Retinal pigment epithelial cell (primary cell): ENCODE results near the gene MDM4.

Experiments
- DNase-seq: peaks from one replicate; pipeline ENCODE4 v3.0.0-alpha.2; 2010; ENCODE audit warnings: low read depth
- H3K4me3 ChIP-seq: 2 replicates; pipeline ENCODE4 v1.5.1; 2011; ENCODE audit warnings: mild to moderate bottlenecking, low read length, control low read depth, moderate library complexity
- TF ChIP-seq, protein P1 (sequence below): conservative IDR thresholded peaks from 2 replicates; pipeline ENCODE4 v1.5.1; 2011; ENCODE audit warnings: low read depth, low read length, control low read depth, inconsistent platforms

MDM4 gene

DNA sequence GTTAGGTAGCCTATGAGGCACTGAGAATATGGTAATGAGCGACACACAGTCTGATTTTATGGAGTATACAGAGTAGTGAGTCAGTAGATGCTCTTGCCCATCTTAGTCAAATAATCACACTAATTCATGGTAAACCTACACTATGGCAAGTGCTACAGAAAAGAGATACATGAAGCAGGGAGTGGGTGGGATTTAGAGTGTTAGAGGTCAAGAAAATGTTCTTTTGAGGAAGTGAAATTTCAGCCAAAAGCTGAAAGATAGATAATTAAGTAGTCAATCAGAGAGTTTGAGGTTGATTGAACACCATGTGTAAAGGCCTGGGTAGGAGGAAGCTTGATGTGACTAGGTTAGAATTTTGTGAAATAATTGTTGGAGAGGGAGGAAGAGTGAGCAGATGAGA is 14.7 kb downstream of the MDM4 start:
- TF ChIP-seq, protein P1, sequence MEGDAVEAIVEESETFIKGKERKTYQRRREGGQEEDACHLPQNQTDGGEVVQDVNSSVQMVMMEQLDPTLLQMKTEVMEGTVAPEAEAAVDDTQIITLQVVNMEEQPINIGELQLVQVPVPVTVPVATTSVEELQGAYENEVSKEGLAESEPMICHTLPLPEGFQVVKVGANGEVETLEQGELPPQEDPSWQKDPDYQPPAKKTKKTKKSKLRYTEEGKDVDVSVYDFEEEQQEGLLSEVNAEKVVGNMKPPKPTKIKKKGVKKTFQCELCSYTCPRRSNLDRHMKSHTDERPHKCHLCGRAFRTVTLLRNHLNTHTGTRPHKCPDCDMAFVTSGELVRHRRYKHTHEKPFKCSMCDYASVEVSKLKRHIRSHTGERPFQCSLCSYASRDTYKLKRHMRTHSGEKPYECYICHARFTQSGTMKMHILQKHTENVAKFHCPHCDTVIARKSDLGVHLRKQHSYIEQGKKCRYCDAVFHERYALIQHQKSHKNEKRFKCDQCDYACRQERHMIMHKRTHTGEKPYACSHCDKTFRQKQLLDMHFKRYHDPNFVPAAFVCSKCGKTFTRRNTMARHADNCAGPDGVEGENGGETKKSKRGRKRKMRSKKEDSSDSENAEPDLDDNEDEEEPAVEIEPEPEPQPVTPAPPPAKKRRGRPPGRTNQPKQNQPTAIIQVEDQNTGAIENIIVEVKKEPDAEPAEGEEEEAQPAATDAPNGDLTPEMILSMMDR: no peak
- H3K4me3 ChIP-seq: no peak overlapping the region
- no peak for DNase-seq

DNA sequence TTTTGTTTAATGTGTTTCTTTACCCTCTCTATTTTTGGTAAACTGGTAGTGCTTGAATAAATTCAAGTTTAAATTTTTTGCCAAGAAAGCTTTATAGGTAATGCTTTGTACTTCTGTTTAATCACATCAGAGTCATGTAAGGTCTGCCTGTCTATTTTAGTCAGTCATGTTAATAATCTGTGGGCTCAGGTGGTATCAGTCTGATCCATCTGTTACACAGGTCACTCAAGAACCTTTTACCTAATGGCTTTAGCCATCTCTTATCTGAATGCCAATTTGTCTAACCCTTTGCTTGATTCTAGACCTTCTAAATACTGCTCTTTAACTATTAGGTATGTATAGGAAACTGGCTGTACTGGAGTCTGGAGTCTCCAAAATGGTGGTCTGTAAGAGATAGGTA is 16.6 kb downstream of the MDM4 start:
- H3K4me3 ChIP-seq: no peak overlapping the region
- no peak for DNase-seq
- TF ChIP-seq, protein P1: no peak

DNA sequence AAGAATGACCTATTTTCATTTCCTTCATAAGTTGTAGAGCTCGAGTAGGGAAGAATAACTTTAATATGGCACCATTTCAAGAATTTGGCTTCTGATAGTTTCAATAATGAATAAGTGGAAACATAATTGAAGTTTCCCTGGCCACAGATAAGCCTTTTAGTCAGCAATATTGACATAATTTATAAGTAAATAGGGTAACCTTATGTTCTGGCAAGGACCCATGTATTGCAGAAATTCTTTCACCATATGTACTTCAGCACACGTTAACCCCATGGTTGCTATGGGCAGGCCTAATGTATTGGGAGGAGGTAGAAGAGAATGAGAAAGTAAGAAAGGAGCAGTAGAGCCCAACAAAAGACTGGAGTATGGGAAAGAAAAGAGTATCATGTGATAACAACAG is 25.4 kb downstream of the MDM4 start:
- no peak overlapping the region for H3K4me3 ChIP-seq
- TF ChIP-seq, protein P1: no peak
- DNase-seq: no peak

DNA sequence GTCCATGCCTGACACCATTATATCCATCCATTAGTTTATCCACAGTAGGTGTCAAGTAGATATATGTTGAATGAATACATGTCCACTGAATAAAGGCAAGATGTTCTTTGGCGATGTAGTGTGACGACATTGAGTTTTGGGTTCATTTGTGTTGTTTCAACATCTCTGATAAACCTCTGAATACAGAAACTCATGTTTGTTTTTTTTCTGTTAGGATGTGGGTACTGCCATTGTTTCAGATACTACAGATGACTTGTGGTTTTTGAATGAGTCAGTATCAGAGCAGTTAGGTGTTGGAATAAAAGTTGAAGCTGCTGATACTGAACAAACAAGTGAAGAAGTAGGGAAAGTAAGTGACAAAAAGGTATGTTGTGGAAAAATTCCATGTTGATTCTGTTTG is 28.1 kb downstream of the MDM4 start:
- DNase-seq: no peak
- TF ChIP-seq, protein P1: no peak
- H3K4me3 ChIP-seq: no peak overlapping the region

DNA sequence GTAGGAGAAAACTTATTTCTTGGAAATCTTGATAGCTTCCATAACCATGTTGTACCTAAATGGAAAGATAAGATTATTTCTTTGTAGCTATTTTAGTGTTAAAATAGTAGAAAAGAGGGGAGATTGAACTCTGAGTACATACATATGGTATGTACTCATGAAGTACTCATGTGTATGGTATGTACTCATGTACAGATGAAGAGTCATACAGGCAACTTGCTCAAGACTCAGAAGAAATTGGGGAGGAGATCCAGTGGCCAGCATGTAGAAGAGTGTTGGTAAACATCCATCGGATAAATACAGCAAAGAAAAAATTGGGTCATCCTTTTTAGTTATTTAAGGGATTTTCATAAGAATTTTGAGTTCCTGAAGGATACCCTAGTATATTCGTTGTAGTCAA is 29.0 kb downstream of the MDM4 start:
- no peak for DNase-seq
- TF ChIP-seq, protein P1: no peak
- H3K4me3 ChIP-seq: no peak overlapping the region

DNA sequence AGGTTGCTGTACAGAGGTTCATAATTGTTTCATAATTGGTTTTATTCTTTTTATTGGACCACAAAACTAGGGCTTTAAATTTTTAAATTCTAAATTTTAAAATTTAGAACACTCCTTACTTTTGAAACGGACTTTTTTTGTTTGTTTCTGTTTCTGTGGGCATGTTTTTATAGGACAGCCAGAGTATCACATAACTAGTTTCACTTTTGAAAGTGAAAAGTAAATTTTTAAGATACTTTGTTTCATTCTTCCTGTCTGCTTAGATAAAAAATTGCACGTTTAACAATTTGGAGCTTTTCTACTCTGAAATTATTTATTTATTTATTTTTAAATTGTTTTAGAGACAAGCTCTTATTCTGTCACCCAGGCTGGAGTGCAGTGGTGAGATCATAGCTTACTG is 29.7 kb downstream of the MDM4 start:
- DNase-seq: no peak
- H3K4me3 ChIP-seq: no peak overlapping the region
- TF ChIP-seq, protein P1: no peak

DNA sequence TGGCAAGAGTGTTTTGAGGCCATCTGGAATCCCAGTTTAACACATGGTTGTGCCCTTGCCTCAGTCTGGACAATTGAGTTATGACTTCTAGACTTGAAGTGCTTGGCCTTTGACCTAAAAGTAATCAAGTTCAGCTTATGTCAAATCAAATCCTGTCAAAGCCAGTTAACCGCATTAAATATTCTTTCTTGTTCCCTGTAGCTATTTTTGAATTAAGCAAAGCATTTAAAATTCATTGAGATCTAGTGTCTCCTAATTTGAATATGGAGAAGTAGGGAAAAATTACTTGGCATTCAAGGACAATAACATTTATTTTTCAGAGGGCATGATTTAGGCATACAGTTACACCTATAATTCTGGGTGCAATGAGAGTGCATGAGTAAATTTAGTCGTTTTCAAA is 32.1 kb downstream of the MDM4 start:
- TF ChIP-seq, protein P1: no peak

More for the DNA sequence above, 32.1 kb downstream of the MDM4 start:
- H3K4me3 ChIP-seq: no peak overlapping the region
- DNase-seq: no peak
